GM10266 (cell line): ENCODE measurements around the gene SENP3.

Source experiments
- DNase-seq: peaks from one replicate; pipeline ENCODE4 v3.0.0; 2012; ENCODE audit errors: extremely low spot score
- CTCF ChIP-seq: IDR thresholded peaks from 2 replicates; pipeline ENCODE4 v1.5.1; 2012; ENCODE audit warnings: mild to moderate bottlenecking, low read depth; ENCODE audit not compliant: control insufficient read depth, insufficient read depth; ENCODE audit errors: missing control alignments

SENP3 gene

DNA sequence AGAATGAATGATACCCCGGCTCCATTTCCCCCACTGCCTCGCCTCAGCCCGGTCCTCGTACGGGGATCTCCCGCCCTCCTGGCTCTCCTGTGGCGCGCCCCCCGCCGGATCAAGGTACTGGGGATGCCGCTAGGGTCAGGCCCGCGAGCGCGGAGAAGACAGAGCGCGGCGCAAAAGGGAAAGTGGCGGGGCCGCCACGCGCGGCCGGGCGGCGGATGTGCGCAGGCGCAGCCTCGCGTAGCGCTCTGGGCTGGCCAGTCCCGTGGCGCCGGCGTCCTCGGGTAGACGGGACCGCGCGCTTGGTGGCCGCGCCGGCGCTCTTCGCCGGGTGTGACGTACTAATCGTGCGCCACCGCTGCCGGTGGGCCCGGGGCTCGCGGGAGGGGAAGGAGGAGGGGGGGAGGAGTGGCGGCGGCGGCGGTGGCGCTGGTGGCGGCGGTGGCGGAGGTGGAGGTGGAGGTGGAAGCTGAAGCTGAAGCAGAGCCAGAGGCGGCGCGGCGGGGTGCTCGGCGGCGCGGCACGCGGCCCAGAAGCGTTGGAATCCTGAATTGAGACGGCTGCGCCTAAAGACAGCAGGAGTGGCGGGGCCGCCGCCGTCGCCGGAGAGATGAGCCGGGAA is at the start of gene SENP3:
Gene SENP3, plus strand, starts transcription at position 331 of the 619 bp plus-strand sequence. CDS start 1,158 bp downstream, outside the sequence.
- no peak for TF ChIP-seq CTCF
- DNase-seq = peak; percentile 99

DNA sequence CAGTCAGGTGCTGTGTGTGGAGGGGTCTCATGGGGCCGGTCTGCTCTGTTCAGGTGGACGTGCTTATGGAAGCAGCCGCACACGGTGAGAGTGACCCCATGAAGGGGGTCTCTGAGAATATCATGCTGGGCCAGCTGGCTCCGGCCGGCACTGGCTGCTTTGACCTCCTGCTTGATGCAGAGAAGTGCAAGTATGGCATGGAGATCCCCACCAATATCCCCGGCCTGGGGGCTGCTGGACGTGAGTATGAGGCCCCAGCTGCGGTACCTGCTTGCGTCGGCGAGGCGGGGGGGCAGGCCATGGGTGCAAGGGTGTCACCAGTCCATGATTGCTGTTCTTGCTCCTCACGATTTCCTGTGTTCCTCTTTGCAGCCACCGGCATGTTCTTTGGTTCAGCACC is 49.6 kb upstream of the SENP3 start:
- no peak for TF ChIP-seq CTCF
- no peak for DNase-seq

DNA sequence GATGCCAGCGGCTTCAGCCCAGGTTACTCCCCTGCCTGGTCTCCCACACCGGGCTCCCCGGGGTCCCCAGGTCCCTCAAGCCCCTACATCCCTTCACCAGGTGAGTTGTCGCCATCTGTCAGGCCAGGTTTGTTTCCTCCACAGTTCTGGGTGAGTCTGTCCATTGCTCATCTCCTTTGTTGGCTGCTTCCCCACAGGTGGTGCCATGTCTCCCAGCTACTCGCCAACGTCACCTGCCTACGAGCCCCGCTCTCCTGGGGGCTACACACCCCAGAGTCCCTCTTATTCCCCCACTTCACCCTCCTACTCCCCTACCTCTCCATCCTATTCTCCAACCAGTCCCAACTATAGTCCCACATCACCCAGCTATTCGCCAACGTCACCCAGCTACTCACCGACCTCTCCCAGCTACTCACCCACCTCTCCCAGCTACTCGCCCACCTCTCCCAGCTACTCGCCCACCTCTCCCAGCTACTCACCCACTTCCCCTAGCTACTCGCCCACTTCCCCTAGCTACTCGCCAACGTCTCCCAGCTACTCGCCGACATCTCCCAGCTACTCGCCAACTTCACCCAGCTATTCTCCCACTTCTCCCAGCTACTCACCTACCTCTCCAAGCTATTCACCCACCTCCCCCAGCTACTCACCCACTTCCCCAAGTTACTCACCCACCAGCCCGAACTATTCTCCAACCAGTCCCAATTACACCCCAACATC is 48.7 kb upstream of the SENP3 start:
- no peak for DNase-seq
- TF ChIP-seq CTCF = no peak

DNA sequence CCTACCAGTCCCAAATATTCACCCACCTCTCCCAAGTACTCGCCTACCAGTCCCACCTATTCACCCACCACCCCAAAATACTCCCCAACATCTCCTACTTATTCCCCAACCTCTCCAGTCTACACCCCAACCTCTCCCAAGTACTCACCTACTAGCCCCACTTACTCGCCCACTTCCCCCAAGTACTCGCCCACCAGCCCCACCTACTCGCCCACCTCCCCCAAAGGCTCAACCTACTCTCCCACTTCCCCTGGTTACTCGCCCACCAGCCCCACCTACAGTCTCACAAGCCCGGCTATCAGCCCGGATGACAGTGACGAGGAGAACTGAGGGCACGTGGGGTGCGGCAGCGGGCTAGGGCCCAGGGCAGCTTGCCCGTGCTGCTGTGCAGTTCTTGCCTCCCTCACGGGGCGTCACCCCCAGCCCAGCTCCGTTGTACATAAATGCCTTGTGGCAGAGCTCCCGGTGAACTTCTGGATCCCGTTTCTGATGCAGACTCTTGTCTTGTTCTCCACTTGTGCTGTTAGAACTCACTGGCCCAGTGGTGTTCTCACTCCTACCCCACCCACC is 47.8 kb upstream of the SENP3 start:
- no peak for DNase-seq
- TF ChIP-seq CTCF = no peak

DNA sequence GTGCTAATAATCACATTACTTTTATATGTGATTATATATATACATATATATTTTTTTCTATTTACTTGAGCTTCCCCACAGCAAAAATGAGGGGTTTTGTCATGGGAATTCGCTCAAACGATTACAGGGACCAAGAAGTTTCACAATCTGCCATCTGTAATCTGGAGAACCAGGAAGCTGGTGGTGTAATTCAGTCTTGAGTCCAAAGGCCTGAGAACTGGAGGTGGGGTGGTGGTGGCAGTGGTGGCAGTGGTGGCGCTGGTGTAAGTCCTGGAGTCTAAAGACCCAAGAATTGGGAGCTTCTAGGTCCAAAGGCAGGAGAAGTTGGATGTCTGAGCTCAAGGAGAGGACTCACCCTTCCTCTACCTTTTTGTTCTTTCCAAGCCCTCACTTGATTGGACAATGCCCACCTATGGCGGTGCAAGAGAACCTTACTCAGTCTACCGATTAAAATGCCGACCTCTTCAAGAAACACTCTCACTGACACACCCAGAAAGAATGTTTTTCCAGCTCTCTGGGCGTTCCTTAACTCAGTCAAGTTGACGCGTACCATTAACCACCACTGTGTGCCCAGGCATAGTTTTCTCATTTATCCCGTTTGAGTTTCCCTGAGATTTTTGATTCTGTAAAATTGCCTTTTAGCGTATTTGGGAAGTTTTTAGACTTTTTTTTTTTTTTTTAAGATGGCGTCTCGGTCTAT is 45.7 kb upstream of the SENP3 start:
- DNase-seq = no peak
- TF ChIP-seq CTCF = no peak

GRCh38 chr17:7523033-7523432 is 38.7 kb upstream of the SENP3 start:
- TF ChIP-seq CTCF = peak; percentile 42
- DNase-seq = peak; percentile 35

DNA sequence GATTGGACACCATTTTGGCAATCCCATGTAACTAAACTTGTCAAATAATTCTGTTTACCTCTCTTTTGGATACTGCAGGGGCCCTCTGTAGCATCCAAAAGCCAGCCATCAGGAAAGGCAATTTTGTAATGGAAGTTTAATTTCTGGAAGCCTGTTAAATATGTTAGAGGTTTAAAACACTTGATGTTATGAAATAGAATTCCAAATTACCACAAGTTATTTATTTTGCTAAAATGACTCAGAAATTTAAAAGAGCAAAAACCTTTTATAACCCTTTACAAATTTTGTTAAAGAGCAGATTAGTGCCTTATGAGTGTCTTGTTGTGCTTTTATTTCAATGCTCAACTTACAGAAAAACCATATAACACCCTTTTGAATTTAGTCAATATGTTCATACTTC is 32.9 kb upstream of the SENP3 start:
- TF ChIP-seq CTCF = no peak
- no peak for DNase-seq
